ENCODE measurements around the gene RABAC1.
"Not testable (repeated sequence)": the region's sequence is repeated elsewhere in the genome, so short reads cannot be mapped to it uniquely, and the experiment has no call there.

RABAC1 gene

GRCh38 chr19:41944336-41944735 lies 14.8 kb downstream of the RABAC1 start:
- Histone ChIP-seq H3K9me3 (ENCODE audit: control insufficient read depth, insufficient read depth, low read length) (no peaks in the 10 kb centered on the region), H3K9ac (ENCODE audit: low read depth, low read length) (no peak overlapping the region), H3K36me3 (ENCODE audit: insufficient read depth, low read length) (no peaks in the 10 kb centered on the region), H3K4me1 (ENCODE audit: insufficient read depth, low read length) (no peaks in the 10 kb centered on the region)

DNA sequence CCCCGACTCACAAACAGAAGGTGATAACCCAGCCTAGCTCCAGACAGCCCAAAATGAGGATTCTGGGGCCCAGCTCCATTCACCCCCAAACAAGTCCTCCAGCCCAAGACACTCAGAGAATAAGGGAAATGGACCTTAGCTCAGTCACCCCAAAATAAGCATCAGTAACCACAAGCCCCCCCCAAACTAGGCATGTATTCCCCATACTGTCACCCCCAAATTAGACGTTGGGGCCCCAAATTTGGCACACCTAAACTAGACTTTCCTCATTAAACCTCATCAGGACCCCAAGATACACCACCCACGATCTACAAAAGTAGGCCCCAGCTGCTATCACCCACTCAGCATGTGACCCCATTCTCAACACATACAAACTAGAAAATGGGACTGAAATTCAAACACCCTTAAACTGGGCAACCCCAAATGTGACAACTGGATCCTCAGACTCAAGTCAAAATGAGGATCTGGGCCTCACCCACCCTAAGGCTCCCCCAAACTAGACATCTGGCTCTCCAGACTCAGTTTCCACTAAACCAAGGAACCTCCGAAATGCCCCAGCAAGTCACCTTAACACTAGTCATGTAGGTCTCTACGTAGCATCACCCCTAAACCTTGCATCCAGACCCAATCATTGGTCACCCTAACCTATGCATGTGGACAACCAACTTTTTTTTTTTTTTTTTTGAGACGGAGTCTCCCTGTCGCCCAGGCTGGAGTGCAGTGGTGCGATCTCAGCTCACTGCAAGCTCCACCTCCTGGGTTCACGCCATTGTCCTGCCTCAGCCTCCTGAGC lies 17.5 kb downstream of the RABAC1 start:
- Histone ChIP-seq H3K4me1 (ENCODE audit: insufficient read depth, low read length) (peaks cover 4% of the 10 kb centered on the region; the same call in 1 of the 2 replicates), H3K36me3 (ENCODE audit: insufficient read depth, low read length) (no peaks in the 10 kb centered on the region), H3K9me3 (ENCODE audit: control insufficient read depth, insufficient read depth, low read length) (no peaks in the 10 kb centered on the region), H3K9ac (ENCODE audit: low read depth, low read length) (no peak overlapping the region)

- peak overlapping the region; percentile 71 for H3K9ac ChIP-seq (ENCODE audit: low read depth, low read length)
- peaks cover 4% of the 10 kb centered on the region; the same call in 1 of the 2 replicates for H3K4me1 ChIP-seq (ENCODE audit: insufficient read depth, low read length)
- H3K9me3 ChIP-seq (ENCODE audit: control insufficient read depth, insufficient read depth, low read length) = no peaks in the 10 kb centered on the region
- H3K36me3 ChIP-seq (ENCODE audit: insufficient read depth, low read length) = no peaks in the 10 kb centered on the region
Observed at GRCh38 chr19:41940731-41941409, 18.3 kb downstream of the RABAC1 start.

DNA sequence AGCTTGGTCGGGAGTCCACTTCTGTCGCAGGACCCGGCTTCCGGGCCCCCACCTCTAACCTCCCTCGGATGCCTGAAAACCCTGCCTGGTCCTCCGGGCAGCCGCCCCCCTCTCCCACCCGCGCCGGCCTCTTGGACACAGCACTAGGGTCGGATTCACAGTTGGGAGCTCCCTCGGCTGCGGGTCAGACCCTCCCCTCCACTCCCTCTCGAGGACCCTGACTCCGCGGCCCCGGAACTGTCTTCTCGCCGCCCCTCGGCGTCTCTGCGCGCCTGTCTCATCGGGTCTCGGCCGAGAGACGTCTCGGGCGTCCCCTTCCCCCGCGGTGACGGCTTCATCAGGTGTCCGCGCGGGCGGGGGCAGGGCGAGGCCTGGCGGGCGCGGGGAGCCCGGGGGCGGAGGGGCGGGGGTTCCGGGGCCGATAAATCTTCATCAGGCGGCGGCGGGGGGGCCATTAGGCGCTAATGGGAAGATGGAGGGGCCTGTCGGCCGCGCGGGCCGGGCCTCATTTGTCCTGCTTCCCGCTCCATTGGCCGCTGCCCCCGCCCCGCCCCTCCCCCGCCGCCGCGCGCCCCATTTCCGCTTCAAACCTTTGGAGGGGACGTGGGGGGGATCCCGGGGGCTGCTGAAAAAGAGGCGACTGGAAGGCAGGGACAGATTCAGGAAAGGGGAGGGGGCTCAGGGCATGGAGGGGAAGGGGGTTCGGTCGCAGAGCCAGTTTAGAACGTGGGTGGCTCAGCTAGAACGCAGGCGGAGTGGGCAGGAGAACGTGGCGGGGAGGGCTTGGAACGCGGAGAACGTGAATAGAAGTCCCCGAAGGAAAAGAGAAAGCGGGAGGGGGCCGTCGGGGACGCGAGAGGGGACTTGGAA lies 19.0 kb downstream of the RABAC1 start:
- Histone ChIP-seq H3K9me3 (ENCODE audit: control insufficient read depth, insufficient read depth, low read length) (no peaks in the 10 kb centered on the region), H3K9ac (ENCODE audit: low read depth, low read length) (peak overlapping the region; percentile 71), H3K36me3 (ENCODE audit: insufficient read depth, low read length) (no peaks in the 10 kb centered on the region), H3K4me1 (ENCODE audit: insufficient read depth, low read length) (peaks cover 4% of the 10 kb centered on the region; the same call in 1 of the 2 replicates)

GRCh38 chr19:41939209-41939608 lies 19.9 kb downstream of the RABAC1 start:
- not testable (repeated sequence) for H3K4me1 ChIP-seq (ENCODE audit: insufficient read depth, low read length); H3K36me3 ChIP-seq (ENCODE audit: insufficient read depth, low read length); H3K9ac ChIP-seq (ENCODE audit: low read depth, low read length); H3K9me3 ChIP-seq (ENCODE audit: control insufficient read depth, insufficient read depth, low read length)

DNA sequence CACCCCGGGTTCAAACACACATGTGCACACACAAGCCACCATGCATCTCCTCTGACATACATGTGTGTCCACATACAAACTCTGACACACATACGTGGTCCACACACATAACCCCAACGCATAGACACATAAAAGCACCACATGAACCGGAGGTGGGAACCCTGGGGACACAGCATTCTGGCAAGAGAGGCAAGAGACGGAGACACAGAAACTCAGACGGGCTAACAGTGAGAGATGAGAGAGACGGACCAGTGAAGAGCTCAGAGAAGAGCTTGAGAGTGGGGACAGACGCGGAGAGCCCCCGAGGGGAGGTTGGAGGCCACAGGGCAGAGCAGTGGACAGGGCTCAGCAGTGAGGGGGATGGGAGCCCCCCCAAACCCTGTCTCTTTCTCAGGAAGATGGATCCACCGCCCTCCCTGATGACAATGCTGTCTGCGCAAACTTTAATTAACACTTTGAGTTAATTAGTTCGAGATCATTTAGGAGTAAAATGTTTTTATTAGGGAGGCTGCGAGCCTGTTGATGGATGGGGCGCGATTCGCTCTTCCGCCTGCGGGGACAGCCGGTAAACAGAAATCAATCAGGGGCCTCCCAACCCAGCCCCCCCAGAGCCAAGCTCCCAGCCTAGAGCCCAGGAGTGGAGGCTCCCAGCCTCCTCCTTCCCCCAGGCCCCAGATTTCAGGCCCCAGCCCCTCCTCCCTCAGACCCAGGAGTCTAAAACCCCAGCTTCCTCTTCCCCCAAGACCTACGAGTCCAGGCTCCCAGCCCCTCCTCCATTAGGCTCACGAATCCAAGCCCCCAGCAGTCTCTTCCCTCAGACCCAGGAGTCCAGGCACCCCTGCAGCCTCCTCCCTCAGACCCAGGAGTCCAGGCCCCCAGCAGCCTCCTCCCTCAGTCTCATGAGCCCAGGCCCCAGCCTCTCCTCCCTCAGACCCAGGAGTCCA lies 21.3 kb downstream of the RABAC1 start:
- Histone ChIP-seq H3K9me3 (ENCODE audit: control insufficient read depth, insufficient read depth, low read length) (no peaks in the 10 kb centered on the region; the same call in 1 of the 2 replicates), H3K36me3 (ENCODE audit: insufficient read depth, low read length) (no peaks in the 10 kb centered on the region), H3K9ac (ENCODE audit: low read depth, low read length) (no peak overlapping the region), H3K4me1 (ENCODE audit: insufficient read depth, low read length) (peaks cover 4% of the 10 kb centered on the region; the same call in 1 of the 2 replicates)

- no peak overlapping the region for H3K9ac ChIP-seq (ENCODE audit: low read depth, low read length)
- H3K4me1 ChIP-seq (ENCODE audit: insufficient read depth, low read length) = peaks cover 5% of the 10 kb centered on the region
- no peaks in the 10 kb centered on the region for H3K36me3 ChIP-seq (ENCODE audit: insufficient read depth, low read length)
- no peaks in the 10 kb centered on the region; the same call in 1 of the 2 replicates for H3K9me3 ChIP-seq (ENCODE audit: control insufficient read depth, insufficient read depth, low read length)
Observed at GRCh38 chr19:41936961-41937360, 22.2 kb downstream of the RABAC1 start.

DNA sequence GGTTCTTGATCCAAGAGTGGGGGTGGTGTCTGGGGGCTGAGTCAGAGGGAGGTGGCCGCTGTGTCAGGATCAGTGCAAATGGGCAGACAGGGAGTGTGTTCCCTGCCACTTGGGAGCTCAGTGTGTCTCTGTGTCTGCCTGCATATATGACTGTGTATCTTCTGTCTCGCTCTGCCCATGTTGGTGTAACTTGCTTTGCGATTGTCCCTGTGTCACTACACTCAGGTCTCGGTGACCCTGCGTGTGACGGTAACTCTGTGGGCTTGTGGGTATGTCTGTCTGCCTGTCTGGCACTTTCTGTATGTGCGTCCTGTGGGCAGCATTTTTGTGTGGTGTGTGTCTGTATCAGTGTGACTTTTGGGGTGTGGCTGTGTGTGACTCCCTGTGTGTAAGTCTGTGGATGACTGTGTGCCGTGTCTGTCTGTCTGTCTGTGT lies 22.7 kb downstream of the RABAC1 start:
- H3K4me1 ChIP-seq (ENCODE audit: insufficient read depth, low read length) = peaks cover 10% of the 10 kb centered on the region
- no peaks in the 10 kb centered on the region for H3K36me3 ChIP-seq (ENCODE audit: insufficient read depth, low read length)
- no peaks in the 10 kb centered on the region; the same call in 1 of the 2 replicates for H3K9me3 ChIP-seq (ENCODE audit: control insufficient read depth, insufficient read depth, low read length)
- no peak overlapping the region for H3K9ac ChIP-seq (ENCODE audit: low read depth, low read length)

GRCh38 chr19:41935760-41936415 lies 23.2 kb downstream of the RABAC1 start:
- Histone ChIP-seq H3K36me3 (ENCODE audit: insufficient read depth, low read length) (no peaks in the 10 kb centered on the region), H3K4me1 (ENCODE audit: insufficient read depth, low read length) (peaks cover 11% of the 10 kb centered on the region), H3K9me3 (ENCODE audit: control insufficient read depth, insufficient read depth, low read length) (no peaks in the 10 kb centered on the region; the same call in 1 of the 2 replicates), H3K9ac (ENCODE audit: low read depth, low read length) (no peak overlapping the region)

DNA sequence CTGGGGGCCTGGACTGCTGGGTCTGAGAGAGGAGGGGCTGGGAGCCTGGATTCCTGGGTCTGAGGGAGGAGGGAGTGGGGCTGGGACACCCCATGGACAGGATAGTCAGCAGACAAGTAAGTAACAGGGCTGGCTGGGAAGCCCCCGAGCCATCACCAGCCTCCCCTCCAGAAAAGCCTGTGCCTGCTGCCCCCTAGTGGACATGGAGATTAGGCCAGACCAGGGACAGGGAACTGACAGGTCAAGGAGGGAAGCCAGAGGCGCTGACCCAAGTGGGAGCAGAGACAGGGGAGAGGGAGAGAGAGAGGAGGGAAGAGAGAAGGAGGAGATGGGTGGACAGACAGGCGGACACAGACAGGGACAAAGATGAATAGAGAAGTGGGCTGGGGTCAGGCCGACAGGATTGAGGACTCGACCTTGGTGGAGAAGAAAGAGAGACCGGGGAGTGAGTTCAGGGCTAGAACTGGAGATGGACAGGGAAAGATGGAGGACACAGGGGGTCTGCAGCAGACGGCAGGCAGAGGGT lies 24.2 kb downstream of the RABAC1 start:
- H3K36me3 ChIP-seq (ENCODE audit: insufficient read depth, low read length) = no peaks in the 10 kb centered on the region
- H3K9me3 ChIP-seq (ENCODE audit: control insufficient read depth, insufficient read depth, low read length) = no peaks in the 10 kb centered on the region; the same call in 1 of the 2 replicates
- H3K4me1 ChIP-seq (ENCODE audit: insufficient read depth, low read length) = peaks cover 11% of the 10 kb centered on the region
- H3K9ac ChIP-seq (ENCODE audit: low read depth, low read length) = no peak overlapping the region

- Histone ChIP-seq H3K36me3 (ENCODE audit: insufficient read depth, low read length) (no peaks in the 10 kb centered on the region), H3K4me1 (ENCODE audit: insufficient read depth, low read length) (peaks cover 11% of the 10 kb centered on the region), H3K9ac (ENCODE audit: low read depth, low read length) (no peak overlapping the region), H3K9me3 (ENCODE audit: control insufficient read depth, insufficient read depth, low read length) (no peaks in the 10 kb centered on the region; the same call in 1 of the 2 replicates)
Observed at GRCh38 chr19:41933693-41934426, 25.3 kb downstream of the RABAC1 start.

- no peak overlapping the region for H3K9ac ChIP-seq (ENCODE audit: low read depth, low read length)
- H3K36me3 ChIP-seq (ENCODE audit: insufficient read depth, low read length) = no peaks in the 10 kb centered on the region
- H3K4me1 ChIP-seq (ENCODE audit: insufficient read depth, low read length) = peaks cover 11% of the 10 kb centered on the region
Observed at GRCh38 chr19:41932720-41933332, 26.3 kb downstream of the RABAC1 start.

More at GRCh38 chr19:41932720-41933332, 26.3 kb downstream of the RABAC1 start:
- H3K9me3 ChIP-seq (ENCODE audit: control insufficient read depth, insufficient read depth, low read length) = no peaks in the 10 kb centered on the region; the same call in 1 of the 2 replicates
